OCI-LY3 (cell line): ENCODE data around the gene PNLIPRP2.

ENCODE experiments used
- EZH2phosphoT487 ChIP-seq: fragments of 200-600 bp; shearing (Covaris generic); IDR thresholded peaks from 2 replicates; pipeline ENCODE4 v1.6.1; 2018; ENCODE audit warnings: antibody characterized with exemption, mixed run types, low read depth
- TF ChIP-seq, protein P1 (sequence below): fragments of 200-600, 300-600 bp; sonication (generic); IDR thresholded peaks from 2 replicates; pipeline ENCODE4 v1.5.1; 2014; ENCODE audit warnings: antibody characterized with exemption, low read length, low read depth

GRCh38 chr10:116664631-116665030, 43.9 kb downstream of the PNLIPRP2 start:
- TF ChIP-seq, protein P1, sequence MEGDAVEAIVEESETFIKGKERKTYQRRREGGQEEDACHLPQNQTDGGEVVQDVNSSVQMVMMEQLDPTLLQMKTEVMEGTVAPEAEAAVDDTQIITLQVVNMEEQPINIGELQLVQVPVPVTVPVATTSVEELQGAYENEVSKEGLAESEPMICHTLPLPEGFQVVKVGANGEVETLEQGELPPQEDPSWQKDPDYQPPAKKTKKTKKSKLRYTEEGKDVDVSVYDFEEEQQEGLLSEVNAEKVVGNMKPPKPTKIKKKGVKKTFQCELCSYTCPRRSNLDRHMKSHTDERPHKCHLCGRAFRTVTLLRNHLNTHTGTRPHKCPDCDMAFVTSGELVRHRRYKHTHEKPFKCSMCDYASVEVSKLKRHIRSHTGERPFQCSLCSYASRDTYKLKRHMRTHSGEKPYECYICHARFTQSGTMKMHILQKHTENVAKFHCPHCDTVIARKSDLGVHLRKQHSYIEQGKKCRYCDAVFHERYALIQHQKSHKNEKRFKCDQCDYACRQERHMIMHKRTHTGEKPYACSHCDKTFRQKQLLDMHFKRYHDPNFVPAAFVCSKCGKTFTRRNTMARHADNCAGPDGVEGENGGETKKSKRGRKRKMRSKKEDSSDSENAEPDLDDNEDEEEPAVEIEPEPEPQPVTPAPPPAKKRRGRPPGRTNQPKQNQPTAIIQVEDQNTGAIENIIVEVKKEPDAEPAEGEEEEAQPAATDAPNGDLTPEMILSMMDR, result no peak
- no peak for TF ChIP-seq EZH2phosphoT487
